Dedifferentiated amniotic fluid mesenchymal stem cell (primary cell): ENCODE measurements around the gene SPATA21.
"Not testable (repeated sequence)": the region's sequence is repeated elsewhere in the genome, so short reads cannot be mapped to it uniquely, and the experiment has no call there.

Experiments
- DNase-seq: peaks from one replicate; pipeline ENCODE4 v3.0.0-alpha.2; 2016; ENCODE audit errors: extremely low spot score

Gene SPATA21

DNA sequence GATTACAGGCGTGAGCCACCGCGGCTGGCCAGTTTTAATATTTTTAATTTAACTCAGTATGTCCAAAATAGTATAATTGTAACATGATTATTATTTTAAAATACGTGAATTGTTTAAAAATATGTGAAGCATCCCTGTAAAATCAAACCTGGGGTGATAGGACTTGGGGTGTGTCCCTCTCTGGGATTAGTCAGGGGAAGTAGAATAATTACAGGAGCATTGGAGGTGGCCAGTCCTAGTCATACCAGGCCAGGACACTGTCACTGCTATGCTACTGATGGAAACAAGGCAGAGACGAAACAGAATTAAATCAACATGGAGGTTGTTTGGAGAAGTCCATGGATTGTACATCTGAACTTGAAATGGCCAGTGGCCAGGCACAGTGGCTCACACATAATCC is 53.3 kb downstream of the SPATA21 start:
- no peak for DNase-seq

DNA sequence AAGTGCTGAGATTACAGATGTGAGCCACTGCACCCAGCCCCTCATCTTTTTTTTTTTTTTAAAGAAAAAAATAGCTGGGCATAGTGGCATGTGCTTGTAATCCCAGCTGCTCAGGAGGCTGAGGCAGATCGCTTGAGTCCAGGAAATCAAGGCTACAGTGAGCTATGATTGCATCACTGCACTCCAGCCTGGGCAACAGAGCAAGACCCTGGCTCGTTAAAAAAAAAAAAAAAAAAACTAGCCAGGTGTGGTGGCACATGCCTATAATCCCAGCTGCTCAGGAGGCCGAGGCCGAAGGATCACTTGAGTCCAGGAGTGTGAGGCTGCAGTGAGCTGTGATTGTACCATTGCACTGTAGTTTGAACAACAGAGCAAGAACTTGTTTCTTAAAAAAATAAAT is 56.4 kb downstream of the SPATA21 start:
- DNase-seq: no peak

DNA sequence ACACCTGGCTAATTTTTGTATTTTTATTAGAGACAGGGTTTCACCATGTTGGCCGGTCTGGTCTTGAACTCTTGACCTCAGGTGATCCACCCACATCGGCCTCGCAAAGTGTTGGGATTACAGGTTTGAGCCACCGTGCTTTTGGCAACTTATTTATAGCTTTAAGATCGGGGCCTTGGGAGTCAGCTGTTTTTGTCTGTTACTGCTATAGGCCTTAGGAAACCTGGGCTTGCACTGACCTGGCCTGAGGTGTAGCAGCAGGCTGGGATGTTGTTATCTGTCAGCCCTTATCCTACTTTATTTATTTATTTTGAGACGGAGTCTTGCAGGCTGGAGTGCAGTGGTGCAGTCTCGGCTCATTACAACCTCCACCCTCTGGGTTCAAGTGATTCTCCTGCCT is 58.8 kb downstream of the SPATA21 start:
- no peak for DNase-seq

DNA sequence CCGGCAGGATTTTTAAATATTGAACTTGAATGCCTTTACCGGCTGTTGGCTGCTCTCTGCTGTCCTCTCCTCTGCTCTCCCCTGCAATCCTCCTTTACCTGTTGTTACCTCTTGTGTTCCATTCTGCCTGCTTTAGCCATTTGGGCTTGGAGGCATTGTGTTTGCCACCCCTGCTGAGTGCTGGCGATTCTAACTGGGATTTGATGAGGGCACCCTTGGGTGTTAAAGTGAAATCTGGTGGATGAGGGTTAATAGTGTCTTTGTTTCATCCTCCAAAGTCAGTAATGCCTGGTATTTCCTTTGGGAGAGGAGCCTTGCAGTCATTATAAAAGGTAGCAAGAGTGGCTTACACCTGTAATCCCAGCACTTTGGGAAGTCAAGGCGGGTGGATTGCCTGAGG is 60.3 kb downstream of the SPATA21 start:
- DNase-seq: no peak

DNA sequence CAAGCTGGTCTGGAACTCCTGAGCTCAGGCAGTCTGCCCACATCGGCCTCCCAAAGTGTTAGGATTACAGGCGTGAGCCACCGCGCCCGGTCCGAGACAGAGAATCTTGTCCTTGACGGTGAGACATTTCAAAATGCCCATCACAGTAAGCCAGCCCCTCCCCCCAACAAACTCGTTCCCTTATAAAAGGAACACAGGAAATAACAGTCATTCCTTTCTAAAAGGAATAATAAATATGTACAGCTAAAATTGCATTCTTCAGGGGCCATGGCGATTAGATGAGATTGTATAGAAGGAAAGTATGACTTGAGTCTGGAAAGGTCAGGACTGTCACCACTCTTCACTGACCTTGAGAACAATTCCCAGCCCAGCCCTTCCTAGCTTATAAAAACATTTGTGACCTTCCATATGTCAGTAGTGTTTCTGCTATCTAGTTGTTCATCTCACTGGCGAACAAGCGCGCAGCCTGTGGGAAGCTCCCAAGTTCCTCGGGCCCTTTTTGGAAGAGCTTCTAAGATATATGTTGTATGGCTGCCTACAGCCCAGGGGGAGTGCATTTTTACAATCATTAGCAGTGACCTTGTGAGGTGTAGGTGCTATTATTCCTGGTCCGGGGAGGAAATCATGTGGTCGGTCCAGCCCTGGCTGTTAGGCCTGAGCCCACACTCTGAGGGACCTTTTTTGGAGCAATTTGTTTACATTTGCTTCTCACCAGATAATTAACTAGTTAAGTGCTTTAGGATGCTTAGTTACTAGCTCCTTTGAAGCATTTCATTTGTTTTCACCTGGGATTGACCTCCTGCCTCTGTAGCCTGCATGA is 61.5 kb downstream of the SPATA21 start:
- peak; percentile 41 for DNase-seq

DNA sequence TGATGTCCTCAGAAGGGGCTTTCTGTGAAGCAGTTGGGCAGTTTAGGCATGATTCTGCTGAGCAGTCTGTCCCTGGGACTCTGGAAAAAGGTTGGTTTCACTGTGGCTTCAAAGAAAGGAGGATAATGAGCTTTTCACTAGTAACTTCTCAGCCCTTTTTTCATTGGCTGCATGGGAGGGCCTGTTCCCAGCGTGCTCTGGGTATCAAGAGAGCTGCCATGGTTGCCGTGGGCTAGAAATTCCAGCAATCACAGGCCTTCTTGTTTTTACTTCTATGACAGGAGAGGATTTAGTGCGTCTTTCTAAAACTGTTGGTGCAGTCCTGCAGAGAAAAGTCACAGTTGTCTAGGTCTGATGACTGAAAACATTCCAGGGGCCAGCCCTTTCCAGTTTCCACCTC is 63.0 kb downstream of the SPATA21 start:
- DNase-seq: no peak

DNA sequence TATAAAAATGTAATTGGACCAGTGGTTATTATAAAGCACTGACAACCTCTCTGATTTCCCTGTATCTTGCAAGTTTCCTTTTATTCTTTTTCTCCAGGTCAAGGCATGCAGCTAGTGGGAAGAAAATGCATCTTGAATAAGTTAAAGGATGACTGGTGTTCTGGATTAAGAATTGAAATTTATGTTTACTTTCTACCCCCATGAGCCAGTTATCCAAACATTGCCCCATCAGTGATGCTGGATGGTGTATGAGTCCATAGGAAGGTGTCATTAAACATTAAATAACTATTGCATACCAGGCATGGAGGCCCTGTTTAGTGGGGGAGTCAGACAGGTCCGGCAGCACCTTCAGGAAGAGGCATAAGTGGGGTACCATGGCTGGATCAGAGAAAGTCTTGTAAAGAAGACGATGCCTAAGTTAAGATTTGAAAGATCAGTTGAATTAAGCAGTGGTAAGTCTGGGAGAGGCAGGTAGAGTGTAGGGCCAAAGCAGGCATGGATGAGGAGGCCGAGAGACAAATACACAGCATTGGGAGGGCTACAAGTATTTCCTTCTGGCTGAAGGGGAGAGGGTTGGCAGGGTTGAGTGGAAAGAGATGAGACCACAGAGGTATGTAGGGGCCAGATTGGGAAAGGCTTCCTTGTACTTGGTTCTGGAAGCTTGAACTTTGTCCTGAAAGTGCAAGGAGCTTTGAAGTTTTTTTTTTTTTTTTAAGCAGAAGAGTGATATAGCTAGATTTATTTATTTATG is 64.5 kb downstream of the SPATA21 start:
- DNase-seq: no peak

DNA sequence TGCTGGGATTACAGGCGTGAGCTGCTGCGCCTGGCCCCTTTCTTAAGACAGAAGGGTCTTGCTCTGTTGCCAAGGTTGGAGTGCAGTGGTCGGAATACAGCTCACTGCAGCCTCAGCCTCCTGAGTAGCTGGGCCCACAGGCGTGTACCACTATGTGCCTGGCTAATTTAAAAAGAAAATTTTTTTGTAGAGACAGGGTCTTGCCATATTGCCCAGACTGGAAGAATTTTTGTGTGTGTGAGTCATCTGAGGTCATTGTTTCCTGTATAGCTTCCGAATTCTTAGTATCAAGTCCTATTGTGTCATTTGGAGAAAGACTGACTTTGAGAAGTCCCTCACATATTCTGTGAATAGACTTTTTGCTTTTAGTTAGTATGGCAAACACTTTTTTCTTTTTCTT is 65.5 kb downstream of the SPATA21 start:
- no peak for DNase-seq

DNA sequence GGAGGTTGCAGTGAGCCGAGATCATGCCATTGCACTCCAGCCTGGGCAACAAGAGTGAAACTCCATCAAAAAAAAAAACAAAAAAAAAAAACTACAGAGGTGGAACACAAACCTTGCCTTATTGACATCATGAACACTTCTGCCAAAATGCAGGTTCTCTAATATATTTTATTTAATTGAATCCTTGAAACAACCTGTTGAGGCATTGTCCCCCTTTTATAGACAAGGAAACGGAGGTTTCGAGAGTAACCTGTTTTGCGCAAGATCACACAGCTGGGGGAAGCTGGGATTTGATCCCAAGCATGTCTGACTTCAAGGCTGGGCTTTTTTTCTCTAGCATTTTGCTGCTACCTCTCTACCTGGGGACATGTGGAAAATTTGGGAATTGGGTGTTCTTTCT is 67.4 kb downstream of the SPATA21 start:
- no peak for DNase-seq

DNA sequence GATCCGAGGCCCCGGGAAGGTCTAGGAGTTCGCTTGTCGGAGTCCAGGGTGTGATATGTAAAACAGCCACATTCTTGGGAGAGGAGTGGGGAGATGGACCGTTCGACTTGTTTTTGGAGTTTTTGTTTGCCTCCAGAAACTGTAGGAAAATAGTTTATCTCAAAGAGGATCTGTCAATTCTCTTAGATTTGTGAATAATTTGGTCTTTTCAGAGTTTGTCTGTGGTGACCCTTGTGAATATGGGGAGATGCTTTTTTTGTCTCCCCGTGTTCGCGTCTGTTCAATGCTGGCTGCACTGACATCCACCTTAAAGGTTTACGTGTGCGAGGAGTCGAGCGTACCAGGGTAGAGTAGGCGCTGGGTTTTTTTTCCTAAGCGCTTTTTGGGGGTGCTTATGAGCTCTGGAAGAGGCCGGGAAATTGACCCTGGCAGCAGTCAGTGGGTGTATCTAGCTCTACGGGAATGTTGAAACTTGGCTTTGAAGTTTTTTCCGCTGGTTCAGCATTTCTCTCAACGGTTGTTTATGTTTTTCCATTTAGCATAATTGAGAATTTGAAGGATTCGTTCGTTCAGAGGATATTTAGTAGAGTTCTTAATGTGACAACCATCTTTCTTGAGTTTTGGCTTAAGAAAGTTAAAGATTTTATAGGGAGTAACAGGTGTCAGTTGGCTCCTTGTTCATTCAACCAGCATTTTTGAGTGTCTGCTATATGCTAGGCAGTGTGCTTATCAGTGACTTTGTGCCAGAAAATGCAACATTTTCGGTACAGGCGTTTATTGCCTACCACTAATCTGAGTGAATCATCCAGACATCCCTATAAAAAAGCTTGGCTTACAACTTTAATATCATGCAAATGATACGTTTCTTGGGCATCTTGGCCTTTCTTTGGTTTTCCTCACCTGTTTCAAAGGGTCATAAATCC is 69.0 kb downstream of the SPATA21 start:
- DNase-seq: no peak

DNA sequence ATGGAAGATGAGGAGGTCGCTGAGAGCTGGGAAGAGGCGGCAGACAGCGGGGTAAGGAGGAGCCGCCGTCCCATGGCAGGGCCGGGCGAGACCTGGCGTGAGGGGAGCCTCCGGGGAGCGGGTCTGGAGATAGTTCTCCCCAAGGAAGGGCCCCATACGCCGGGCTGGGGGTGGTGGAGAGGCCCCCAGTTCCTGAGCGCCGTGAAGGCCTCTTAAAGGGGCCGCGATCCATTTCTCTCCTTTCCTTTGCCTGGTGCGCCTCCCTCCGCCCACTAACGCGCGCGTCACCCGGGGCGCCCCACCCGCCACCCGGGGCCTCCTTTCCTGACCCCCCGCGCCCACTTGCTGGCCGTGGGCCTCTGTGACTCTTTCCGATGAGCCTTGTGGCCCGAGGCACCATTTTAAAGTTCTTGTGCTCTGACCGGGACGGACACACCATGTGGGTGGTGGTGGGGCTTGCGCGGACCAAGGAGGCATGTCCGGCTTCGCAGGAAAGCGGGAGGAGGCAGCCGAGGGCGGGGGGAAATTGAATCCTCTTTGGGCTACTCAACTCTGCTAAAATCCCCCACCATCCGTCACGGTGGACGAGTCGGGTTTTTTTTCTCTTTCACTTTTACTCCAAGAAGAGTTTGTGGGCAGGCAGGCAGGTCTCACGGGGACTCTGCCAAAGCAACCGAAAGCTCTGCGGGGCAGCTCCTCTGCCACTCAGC is 69.8 kb downstream of the SPATA21 start:
- DNase-seq: peak; percentile 88

DNA sequence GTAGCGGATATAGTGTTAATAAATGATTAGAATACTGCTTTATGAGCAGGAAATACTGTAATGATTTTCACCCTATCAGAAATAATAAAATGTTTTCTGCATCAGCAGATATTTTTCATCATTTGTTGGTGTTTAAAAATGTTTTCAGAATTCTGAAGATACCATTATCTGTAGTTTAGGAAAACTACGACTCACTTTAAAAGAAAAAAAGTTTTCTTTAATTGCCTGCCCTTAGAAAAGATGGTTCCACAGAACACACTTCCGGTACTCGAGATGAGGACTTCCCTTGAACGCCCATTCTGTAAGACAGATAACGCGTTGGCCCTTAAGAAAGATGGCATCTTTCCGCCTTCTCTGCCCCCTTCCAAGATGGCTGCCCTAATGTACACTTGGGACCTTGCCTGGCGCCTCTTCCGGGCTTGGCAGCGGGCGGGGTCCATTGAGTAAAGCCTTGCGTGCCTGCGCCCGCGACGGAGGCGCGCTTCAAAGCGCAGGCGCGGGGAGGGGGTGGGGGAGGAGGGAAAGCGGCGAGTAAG is 70.4 kb downstream of the SPATA21 start, which contains the start of gene SZRD1:
Gene SZRD1, plus strand, starts transcription at position 521 of the 536 bp plus-strand sequence. CDS start 16 bp downstream, outside the sequence.
- DNase-seq: peak; percentile 99

DNA sequence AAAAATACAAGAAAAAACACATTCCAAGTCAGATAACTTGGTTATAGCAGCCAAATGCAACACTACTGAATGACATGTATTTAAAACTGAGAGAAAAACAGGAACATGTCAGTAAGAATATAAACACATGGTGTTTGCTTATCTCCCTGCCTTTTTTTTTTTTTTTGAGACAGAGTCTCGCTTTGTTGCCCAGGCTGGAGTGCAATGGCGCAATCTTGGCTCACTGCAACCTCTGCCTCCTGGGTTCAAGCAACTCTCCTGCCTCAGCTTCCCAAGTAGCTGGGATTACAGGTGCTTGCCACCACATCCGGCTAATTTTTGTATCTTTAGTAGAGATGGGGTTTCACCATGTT is 72.1 kb downstream of the SPATA21 start:
- DNase-seq: not testable (repeated sequence)

DNA sequence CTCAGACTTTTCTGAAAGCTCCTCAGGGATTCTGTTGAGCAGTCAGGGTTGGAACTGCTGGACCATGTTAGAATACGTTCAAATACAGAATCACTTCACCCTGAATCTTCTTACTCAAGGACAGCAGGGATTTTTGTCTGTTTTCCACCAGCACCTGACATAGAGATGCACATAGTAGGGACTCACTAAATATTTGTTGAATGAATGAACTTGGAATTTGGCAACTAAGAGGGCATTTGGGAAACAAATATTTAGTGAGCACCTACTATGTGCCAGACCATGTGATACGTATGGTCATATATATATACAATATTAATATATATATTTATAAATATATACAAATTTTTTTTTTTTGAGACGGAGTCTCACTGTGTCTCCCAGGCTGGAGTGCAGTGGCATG is 80.4 kb downstream of the SPATA21 start:
- DNase-seq: no peak

DNA sequence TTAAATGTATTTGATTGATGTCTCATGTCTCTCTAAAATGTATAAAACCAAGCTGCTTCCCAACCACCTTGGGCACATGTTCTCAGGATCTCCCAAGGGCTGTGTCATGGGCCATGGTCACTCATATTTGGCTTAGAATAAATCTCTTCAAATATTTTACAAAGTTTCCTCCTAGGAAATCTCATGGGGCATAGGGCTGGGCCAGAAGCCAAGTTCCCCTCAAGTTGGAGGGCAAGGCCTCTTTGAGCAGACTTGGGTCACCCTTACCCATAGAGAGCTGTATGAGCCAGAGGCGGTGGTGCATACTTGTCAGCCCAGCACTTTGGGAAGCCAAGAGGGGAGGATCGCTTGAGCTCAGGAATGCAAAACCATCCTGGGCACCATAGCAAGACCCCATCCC is 82.6 kb downstream of the SPATA21 start:
- DNase-seq: no peak

DNA sequence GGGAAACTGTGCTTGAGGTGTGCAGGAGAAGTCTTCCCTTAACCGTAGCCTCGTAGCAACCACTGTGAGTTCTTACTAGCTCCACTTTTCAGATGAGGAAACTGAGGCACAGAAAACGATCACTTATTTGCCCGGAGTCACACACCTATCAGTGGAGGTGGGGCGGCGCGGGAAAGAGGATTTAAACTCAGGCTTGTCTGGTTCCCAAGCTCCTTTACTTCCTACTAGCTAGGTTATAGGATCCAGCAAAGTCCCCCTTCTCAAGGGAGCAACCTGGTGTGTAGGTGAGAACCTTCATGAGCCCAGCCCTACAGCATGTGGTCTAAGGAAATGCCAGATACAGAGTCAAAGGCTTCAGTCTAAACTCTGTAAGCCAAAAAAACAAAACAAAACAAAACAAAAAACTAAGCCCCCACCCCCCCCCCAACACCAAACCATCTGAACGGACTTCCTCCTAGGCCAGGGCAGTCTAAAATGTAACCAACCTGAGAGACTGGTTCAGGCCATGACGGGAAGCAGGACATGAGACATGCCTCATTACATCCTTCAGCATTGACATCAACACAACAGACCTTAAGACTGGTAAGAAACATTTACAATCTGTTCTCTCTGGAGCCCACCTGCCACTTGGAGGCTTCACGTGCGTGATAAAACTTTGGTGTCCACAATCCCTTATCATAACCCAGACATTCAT is 84.2 kb downstream of the SPATA21 start:
- DNase-seq: no peak

DNA sequence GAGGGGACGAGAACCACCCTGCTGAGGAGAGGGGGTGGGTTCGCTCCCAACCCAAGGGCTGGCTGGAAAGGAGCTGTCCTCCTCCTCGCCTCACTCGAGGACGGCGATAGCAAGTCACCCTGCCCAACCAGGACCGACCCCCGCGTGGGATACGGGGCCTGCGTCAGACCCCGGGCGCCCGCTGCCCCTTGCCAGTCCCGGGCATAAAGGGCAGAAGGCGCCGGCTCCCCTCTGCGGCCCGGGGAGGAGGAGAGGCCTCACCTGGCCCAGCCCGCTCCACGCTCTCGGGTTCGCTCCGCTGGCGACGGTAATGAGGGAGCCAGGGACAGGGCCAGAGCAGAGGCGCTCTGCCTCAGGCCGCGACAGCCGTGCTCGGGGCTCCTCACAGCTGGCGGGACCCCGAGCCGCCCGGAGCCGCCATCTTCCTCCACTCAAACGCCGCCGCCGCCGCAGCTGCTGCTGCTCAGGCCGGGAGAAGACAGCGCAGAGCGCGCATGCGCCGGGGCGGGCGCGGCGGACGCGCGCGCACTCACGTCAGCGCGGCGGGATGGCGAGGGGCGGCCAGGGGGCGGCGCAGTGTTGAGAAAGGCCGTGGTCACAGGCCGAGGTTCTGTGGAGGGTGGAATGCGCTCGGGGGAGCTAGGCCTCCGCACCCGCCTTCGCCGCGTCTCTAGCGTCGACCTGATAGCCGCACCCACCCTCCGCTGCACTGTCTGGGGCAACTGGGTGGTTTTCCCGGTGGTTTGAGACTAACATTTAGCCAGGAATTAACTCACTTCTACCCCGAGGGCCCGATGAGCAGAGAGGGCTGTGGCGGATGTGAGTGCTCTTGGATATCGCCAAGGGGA is 85.0 kb downstream of the SPATA21 start, which contains the start of gene FBXO42:
Gene FBXO42, minus strand, starts transcription at position 487 of the 848 bp plus-strand sequence. CDS start 37,062 bp downstream, outside the sequence.
- DNase-seq: peak; percentile 88

DNA sequence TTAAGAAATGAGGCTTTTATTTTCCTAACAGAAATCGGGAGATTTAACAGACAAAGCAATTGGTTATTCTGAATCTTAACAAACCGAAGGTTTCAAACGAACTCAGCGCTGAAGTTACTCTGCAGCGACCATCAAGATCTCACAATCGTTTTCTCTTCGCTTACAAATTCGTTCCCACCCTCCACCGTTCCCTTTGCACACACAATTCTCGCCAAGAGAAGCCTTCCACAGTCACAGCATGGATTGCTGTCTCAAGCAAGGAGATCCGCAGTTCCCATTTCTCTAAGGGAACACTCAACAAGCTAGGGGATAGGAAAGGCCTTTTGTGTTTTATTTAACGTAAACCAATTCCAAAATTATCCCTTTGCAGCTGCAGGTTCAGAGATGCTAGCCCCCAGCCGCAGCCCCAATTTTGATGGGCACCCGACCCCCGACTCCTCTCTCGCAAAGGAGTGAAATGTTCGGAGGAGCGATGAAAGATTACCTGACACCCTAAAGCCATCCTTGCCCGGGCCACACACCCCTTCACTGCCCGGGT is 85.7 kb downstream of the SPATA21 start:
- no peak for DNase-seq

DNA sequence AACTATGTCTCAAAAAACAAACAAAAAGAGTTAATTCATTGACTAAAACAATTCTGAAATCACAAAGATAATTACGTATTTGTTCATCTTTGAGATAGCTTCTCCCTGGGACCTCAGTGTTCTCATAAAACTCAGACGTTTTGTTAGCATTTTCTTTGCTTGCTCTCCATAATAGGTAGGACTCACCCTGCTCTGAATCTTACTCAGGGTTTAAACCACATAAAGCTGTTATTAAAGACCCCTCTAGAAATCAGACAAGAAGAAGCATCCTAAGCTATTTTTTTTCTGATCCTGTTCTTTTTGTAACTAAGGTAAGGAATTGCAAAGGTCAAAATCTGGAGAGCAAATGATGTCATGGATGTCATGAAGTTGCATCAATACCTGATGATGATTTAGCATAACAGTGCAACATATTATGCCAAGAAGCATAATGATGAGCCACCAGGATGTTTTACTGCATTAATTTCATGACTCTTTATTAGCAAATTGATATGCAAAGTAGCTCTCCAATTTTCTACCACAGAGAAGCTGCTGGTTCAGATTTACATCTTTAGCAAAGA is 87.3 kb downstream of the SPATA21 start:
- DNase-seq: no peak
